ELR (cell line): ENCODE results near the gene ANKRD39.
A peak's percentile ranks its signal among the peaks of the same experiment; 100 is the strongest.

Experiments
- DNase-seq: peaks from one replicate; pipeline ENCODE4 v3.0.0-alpha.2; 2015; ENCODE audit warnings: low read depth

ANKRD39 gene

GRCh38 chr2:96887493-96888012 lies 29.7 kb upstream of the ANKRD39 start:
- no peak for DNase-seq

- no peak for DNase-seq
These were observed 27.9 kb upstream of the ANKRD39 start for GRCh38 chr2:96885432-96886347.

- DNase-seq = no peak
These were observed 26.7 kb upstream of the ANKRD39 start for GRCh38 chr2:96884299-96885094.

GRCh38 chr2:96883306-96883705 lies 25.5 kb upstream of the ANKRD39 start:
- no peak for DNase-seq

- no peak for DNase-seq
These were observed 25.1 kb upstream of the ANKRD39 start for GRCh38 chr2:96882906-96883305.

- no peak for DNase-seq
These were observed 24.4 kb upstream of the ANKRD39 start for GRCh38 chr2:96882230-96882629.

GRCh38 chr2:96881349-96882195 lies 23.8 kb upstream of the ANKRD39 start:
- DNase-seq = no peak

GRCh38 chr2:96880891-96881273 lies 23.1 kb upstream of the ANKRD39 start:
- no peak for DNase-seq

- no peak for DNase-seq
These were observed 21.8 kb upstream of the ANKRD39 start for GRCh38 chr2:96879545-96880040.

- no peak for DNase-seq
These were observed 21.2 kb upstream of the ANKRD39 start for GRCh38 chr2:96878796-96879544.

GRCh38 chr2:96878171-96878570 lies 20.4 kb upstream of the ANKRD39 start:
- no peak for DNase-seq

GRCh38 chr2:96877631-96878092 lies 19.8 kb upstream of the ANKRD39 start:
- no peak for DNase-seq

GRCh38 chr2:96877042-96877451 lies 19.2 kb upstream of the ANKRD39 start:
- no peak for DNase-seq

GRCh38 chr2:96876269-96877041 lies 18.6 kb upstream of the ANKRD39 start:
- peak; percentile 65 for DNase-seq

GRCh38 chr2:96875498-96876268 lies 17.9 kb upstream of the ANKRD39 start:
- DNase-seq = no peak

GRCh38 chr2:96874198-96874831 lies 16.5 kb upstream of the ANKRD39 start:
- DNase-seq = no peak

- no peak for DNase-seq
These were observed 15.9 kb upstream of the ANKRD39 start for GRCh38 chr2:96873651-96874096.

GRCh38 chr2:96872591-96873349 lies 15.0 kb upstream of the ANKRD39 start:
- peak; percentile 37 for DNase-seq
